ENCODE results near the gene TLK2. TPM values are rescaled to one million over a fixed set of nuclear protein-coding genes. Genes with fewer than 3 reads are reported as not detected.
"Not testable (repeated sequence)": the region's sequence is repeated elsewhere in the genome, so short reads cannot be mapped to it uniquely, and the experiment has no call there.

TLK2 gene
- total and polyA plus RNA-seq, 7 donors, result 21.1 to 59.3 (median 30.7) TPM

DNA sequence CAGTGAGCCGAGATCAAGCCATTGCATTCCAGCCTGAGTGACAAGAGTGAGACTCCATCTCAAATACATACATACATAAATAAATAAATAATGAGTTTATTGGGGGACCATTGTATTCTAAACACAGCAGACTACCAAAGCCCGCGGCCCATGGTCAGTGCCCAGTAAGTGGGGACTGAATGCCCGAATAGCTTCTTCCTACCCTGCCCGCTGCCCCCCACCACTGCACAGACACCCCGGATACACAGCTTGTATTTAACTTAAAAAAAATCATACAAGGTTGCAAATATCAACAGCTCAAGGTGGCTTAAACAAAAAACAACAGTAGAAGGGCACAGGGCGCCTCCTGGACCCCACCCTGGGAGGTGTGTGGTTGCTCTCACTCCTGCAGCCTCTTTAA, 22.6 kb upstream of the TLK2 start:
- no peak for TF ChIP-seq POLR2AphosphoS5 (IDR thresholded peaks at IDR 0.05)
- TF ChIP-seq EP300 (IDR thresholded peaks at IDR 0.05), result no peak
- TF ChIP-seq, protein P1, sequence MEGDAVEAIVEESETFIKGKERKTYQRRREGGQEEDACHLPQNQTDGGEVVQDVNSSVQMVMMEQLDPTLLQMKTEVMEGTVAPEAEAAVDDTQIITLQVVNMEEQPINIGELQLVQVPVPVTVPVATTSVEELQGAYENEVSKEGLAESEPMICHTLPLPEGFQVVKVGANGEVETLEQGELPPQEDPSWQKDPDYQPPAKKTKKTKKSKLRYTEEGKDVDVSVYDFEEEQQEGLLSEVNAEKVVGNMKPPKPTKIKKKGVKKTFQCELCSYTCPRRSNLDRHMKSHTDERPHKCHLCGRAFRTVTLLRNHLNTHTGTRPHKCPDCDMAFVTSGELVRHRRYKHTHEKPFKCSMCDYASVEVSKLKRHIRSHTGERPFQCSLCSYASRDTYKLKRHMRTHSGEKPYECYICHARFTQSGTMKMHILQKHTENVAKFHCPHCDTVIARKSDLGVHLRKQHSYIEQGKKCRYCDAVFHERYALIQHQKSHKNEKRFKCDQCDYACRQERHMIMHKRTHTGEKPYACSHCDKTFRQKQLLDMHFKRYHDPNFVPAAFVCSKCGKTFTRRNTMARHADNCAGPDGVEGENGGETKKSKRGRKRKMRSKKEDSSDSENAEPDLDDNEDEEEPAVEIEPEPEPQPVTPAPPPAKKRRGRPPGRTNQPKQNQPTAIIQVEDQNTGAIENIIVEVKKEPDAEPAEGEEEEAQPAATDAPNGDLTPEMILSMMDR (IDR thresholded peaks at IDR 0.05), result no peak
- TF ChIP-seq POLR2A (IDR thresholded peaks at IDR 0.05), result no peak

DNA sequence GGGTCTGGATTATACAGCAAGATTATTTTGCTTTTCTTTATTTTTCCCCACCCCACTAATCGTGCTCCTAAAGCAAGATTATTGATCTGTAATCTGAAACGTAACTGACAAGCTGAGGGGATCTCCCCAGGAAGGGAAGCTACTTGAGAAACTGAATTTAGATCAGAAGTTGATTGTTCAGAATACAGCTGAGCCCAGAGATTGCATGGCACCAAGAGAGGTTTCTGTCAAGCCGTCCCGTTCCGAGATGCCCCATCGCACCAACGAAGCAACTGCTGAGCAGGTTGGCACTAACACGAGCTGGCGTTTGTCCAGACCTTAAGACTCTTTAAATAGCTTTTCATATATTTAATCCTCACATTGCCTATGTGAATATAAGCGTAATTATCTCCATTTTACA, 20.1 kb upstream of the TLK2 start:
- intact Hi-C loops (cut with DNase I); DNase-seq: not testable (repeated sequence)
- 72 to 79% methylated on average over 10 of the region's 10 CpGs for WGBS, 2 donors

More for the DNA sequence above, 22.6 kb upstream of the TLK2 start:
- no peak overlapping the region for H3K4me3 ChIP-seq
- DNase-seq, result no peak
- H3K4me1 ChIP-seq, result no peaks in the 10 kb centered on the region
- H3K27ac ChIP-seq, result no peak overlapping the region
- no peaks in the 10 kb centered on the region for H3K9me3 ChIP-seq
- intact Hi-C loops (cut with DNase I), result no loop called here
- WGBS, 2 donors, result 91 to 93% methylated on average over 7 of the region's 7 CpGs
- H3K27me3 ChIP-seq, result no peaks in the 10 kb centered on the region
- H3K36me3 ChIP-seq, result no peaks in the 10 kb centered on the region

DNA sequence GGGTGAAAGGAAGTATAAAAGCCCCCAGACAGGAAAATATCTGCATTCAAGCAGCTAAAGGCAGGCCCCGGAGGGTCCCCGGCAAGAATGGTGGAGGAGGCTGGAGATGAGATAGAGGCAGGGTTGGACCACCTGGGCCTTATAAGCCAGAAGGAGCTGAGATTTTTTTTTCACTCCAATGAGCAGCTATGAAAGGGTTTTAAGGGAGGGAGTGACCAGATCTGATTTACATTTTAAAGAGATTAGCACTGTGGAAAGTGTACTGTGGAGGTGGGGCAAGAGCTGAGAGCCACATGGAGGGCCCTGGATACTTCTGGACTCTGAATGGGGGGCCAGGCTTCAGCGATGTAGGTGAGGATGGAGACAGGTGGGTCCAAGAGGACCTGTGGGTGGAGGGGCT, 14.2 kb upstream of the TLK2 start:
- H3K4me3 ChIP-seq; H3K27ac ChIP-seq; H3K27me3 ChIP-seq; H3K36me3 ChIP-seq; DNase-seq; H3K4me1 ChIP-seq; H3K9me3 ChIP-seq; intact Hi-C loops (cut with DNase I): not testable (repeated sequence)
- WGBS, 2 donors, result 82 to 86% methylated on average over 3 of the region's 3 CpGs

More for the DNA sequence above, 20.1 kb upstream of the TLK2 start:
- H3K27me3 ChIP-seq, H3K36me3 ChIP-seq, H3K27ac ChIP-seq, H3K4me1 ChIP-seq, H3K9me3 ChIP-seq, H3K4me3 ChIP-seq: not testable (repeated sequence)

DNA sequence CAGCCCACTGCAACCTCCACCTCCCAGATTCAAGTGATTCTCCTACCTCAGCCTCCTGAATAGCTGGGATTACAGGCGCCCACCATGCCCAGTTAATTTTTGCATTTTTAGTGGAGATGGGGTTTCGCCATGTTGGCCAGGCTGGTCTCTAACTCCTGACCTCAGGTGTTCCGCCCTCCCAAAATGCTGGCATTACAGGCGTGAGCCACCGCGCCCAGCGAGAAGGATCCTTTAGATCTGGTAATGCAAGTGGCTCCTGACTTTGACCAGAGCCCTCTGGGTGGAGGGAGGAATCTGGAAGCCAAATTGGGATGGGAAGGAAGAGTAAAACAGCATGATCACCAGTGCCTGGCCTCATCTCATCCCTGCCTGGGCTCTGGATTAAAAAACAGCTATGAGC, 13.4 kb upstream of the TLK2 start:
- H3K27ac ChIP-seq; intact Hi-C loops (cut with DNase I); H3K4me1 ChIP-seq; H3K4me3 ChIP-seq; H3K27me3 ChIP-seq; H3K36me3 ChIP-seq; DNase-seq; H3K9me3 ChIP-seq: not testable (repeated sequence)
- 97% methylated on average over 7 of the region's 7 CpGs for WGBS, 2 donors

DNA sequence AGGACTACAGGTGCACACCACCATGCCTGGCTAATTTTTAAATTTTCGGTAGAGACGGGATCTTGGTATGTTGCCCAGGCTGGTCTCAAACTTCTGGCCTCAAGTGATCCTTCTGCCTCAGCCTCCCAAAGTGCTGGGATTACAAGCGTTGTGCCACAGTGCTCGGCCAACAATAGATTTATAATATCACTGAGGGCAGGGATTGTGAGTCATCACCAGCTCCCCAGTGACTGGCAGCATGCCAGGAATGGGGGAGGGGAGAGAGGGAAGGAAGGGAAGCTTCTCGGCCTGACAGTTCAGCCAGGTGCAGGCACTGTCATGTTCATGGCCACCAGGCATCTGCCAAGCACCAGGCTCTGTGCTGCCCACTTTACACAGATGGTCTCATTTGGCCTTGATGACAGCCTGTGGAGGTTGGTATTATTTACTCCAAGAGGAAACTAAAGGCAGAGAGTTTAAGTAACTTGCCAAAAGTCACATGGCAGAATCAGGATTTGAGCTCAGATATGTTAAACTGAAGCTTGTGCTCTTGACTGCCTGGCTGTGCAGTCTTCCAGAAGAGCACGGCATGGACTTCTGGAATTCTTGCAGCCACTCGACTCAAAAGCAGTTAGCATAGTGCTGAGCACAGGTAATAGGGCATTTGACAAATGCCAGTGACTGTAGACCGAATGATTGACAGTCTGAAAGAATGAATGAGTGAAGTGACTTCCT, 7.8 kb upstream of the TLK2 start:
- H3K27me3 ChIP-seq; H3K9me3 ChIP-seq; H3K36me3 ChIP-seq; H3K4me1 ChIP-seq; H3K4me3 ChIP-seq; intact Hi-C loops (cut with DNase I): not testable (repeated sequence)
- WGBS, 2 donors, result 14 to 37% methylated on average over 5 to 6 of the region's 8 CpGs
- peak in 2 of 4 donors; percentile 45 to 54 for TF ChIP-seq POLR2AphosphoS5 (IDR thresholded peaks at IDR 0.05)
- H3K27ac ChIP-seq, result peak overlapping the region in 2 of 4 donors; percentile 12 to 31
- DNase-seq, result peak; percentile 77

DNA sequence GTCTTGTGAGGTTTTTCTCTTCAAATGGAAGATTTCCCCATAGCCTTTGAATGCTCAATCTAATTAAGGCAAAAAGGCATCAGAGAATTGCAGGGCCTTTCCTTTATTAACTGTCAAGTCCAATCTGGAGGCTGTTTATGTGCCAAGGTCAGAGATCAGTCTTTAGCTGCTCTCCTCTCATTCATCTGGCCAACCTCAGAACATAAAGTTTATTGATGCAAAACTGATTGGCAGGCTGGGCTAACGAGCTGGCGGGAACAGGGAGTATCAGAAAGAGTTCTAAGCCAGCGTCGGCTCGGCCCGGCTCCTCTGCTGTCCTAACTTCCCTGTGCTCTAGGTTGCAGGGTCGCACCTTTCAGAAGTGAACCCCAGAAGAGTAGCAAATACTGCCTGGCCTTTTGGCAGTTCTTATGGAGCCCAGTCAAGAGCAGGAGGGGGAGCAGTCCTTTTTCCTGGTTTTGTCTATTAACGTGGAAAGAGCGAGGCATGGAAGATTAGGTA, 7.2 kb upstream of the TLK2 start:
- intact Hi-C loops (cut with DNase I), result not testable (repeated sequence)

DNA sequence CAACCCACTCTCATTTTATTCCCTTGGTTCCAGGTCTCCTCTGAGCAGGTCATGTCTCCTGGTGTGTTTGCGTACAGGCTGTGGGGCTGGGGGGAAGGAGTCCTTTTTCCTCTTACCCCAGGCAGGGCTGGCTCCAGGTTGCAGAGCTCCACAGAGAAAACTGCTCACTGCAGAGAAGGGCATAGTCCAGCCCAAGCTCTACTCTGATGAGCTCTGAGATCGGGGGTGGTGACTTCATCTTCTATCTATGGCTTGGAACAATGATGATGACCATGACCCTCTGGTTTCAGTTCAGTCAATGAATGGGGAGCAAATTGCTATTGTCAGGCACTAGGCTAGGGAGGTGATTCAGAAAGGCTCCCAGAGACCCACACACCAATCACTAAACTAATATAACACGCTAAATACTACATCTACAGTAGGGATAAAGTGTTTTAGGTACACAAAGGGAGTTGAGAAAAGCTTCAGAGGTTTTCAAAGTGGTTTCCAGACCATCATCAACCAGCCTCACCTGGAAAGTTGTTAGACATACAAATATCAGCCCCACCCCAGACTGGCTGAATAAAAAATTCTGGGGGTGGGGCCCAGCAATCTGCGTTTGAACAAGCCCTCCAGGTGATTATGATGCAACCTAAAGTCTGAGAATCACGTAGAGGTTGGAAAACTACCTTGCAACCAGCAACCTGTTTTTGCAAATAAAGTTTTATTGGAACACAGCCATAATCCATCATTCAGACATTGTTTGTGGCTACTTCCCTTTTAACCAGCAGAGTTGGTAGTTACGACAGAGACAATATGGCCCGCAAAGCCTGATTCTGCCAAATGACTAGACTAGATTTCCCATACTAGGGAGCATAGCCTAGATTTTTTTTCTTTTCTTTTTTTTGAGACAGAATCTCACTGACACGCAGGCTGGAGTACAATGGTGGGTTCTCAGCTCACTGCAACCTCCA, 5.3 kb upstream of the TLK2 start:
- WGBS, 2 donors, result 62 to 82% methylated on average over 8 of the region's 8 CpGs

More for the DNA sequence above, 7.2 kb upstream of the TLK2 start:
- H3K4me1 ChIP-seq, H3K9me3 ChIP-seq, H3K36me3 ChIP-seq, DNase-seq, H3K4me3 ChIP-seq, H3K27me3 ChIP-seq: not testable (repeated sequence)
- peak overlapping the region in 1 of 4 donors; percentile 31 for H3K27ac ChIP-seq
- 14 to 63% methylated on average over 9 of the region's 9 CpGs for WGBS, 2 donors

DNA sequence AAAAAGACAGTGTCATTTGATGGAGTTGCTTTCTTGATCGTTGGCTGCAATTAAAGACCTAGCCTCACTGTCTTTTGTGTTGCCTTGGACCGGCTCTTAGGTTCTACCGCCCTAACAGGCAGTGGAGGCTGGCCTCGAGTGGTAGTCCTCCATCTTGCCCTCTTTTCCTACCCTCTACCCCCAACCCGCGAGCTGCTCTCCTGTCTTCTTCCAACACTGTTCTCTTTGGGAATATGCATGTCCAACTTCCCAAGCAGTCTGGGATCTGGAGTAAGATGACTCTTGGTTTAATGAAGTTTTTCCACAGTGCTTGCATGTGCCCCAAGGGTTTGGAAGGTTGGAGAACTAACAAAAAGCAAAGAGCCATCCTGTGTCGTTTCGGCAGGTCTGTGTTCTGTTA, 1.5 kb upstream of the TLK2 start:
- peak overlapping the region; percentile 84 to 98 (median 96) for H3K27ac ChIP-seq
- intact Hi-C loops (cut with DNase I); DNase-seq; H3K9me3 ChIP-seq; H3K27me3 ChIP-seq: not testable (repeated sequence)
- H3K4me1 ChIP-seq, result peaks cover 0 to 26% (median 19%) of the 10 kb centered on the region in 4 donors
- WGBS, 2 donors, result 91 to 92% methylated on average over 8 of the region's 8 CpGs
- H3K4me3 ChIP-seq, result peak overlapping the region in 2 of 4 donors; percentile 83 to 87
- H3K36me3 ChIP-seq, result peaks cover 0 to 11% (median 0%) of the 10 kb centered on the region in 4 donors

More for the DNA sequence above, 5.3 kb upstream of the TLK2 start:
- H3K36me3 ChIP-seq; H3K9me3 ChIP-seq; DNase-seq; H3K27me3 ChIP-seq; H3K4me3 ChIP-seq; intact Hi-C loops (cut with DNase I); H3K27ac ChIP-seq: not testable (repeated sequence)
- peaks cover 0 to 18% (median 16%) of the 10 kb centered on the region in 4 donors for H3K4me1 ChIP-seq

DNA sequence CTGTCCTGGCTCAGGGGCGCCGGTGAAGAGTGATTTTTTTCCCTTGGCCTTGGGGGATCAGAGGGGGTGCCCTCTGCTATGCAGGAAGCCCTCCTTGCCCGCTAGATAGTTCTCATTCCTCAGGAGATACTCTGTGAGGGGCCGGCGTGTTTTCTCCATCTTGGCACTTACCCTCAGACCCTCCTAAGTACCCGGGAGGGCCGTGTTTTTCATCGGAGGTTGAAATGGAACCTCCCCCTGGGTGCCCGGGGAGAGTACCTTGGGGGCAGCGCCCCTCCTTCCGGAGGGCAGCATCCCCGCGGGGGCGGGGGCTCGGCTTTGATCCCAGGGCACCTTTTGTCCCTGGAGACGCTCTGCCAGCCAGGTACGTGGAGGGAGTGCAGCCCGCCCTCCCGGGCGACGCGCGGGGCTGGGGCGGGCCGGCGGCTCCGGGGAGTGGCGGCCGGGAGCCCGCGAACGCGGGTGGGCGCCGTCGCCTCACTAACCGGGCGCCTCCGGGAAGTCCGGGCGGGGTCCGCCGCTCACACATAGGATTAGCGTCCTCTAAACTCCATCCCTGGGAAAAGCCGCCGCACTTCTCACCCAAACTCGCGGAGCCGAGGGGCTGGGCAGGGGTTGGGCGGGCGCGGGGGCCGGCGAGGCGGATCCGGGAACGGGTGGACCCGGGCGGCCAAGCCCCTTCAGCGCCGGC, 762 bp upstream of the TLK2 start:
- intact Hi-C loops (cut with DNase I), result not testable (repeated sequence)

DNA sequence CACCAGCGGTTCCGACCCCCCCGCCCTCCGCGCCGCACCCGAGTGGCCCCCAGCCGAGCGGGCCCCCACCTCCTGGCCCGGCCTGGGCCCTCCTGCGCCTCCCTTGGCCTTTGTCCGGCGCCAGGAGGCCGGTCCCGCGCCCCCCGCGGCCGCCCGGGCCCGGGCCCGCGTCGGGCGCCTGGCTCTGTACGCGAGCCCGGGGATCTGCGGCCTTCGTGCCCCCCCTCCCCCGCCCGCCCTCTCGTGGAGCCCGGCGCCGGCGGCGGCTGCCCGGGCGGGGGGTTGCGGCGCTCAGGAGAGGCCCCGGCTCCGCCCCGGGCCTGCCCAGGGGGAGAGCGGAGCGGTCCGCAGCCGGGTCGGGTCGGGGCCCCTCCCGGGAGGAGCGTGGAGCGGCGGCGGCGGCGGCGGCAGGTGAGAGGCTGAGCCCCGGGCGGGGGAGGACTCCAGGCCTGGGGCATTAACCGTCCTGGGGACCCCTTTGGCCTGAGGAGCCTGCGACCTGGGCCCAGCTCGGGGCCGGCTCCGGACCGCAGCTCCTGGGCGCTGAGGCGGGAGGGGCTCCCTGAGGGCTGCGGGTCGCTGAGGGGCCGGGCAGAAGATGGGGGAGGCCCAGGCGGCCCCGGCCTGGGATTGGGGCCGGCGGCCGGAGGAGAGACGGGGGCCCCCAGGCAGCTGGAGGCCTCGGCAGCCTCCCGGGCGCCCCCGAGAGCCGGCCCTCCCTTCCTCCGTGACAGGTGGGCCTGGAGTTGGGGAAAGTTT, 434 bp downstream of the TLK2 start:
- intact Hi-C loops (cut with DNase I); H3K9me3 ChIP-seq; DNase-seq; H3K27me3 ChIP-seq: not testable (repeated sequence)
- Histone ChIP-seq H3K27ac (peak overlapping the region; percentile 84 to 98 (median 96)), H3K4me3 (peak overlapping the region; percentile 60 to 93 (median 85)), H3K36me3 (peaks cover 0 to 26% (median 0%) of the 10 kb centered on the region in 4 donors), H3K4me1 (peaks cover 0 to 42% (median 31%) of the 10 kb centered on the region in 4 donors)
- WGBS, 2 donors, result 1 to 3% methylated on average over 84 of the region's 84 CpGs

More for the DNA sequence above, 762 bp upstream of the TLK2 start:
- 2% methylated on average over 61 of the region's 61 CpGs for WGBS, 2 donors
- Histone ChIP-seq H3K36me3 (peaks cover 0 to 18% (median 0%) of the 10 kb centered on the region in 4 donors), H3K4me3 (peak overlapping the region; percentile 60 to 93 (median 85)), H3K4me1 (peaks cover 0 to 34% (median 25%) of the 10 kb centered on the region in 4 donors), H3K27ac (peak overlapping the region; percentile 84 to 98 (median 96))
- peak; percentile 69 for DNase-seq
- not testable (repeated sequence) for H3K9me3 ChIP-seq, H3K27me3 ChIP-seq

Measured in sigmoid colon (tissue), 7 donors.